WERI-Rb-1 (cell line): Measurements from ENCODE around the gene STK32A.

Experiments
- DNase-seq: peaks from one replicate; pipeline ENCODE4 v3.0.0-alpha.2; 2020
- H3K27ac ChIP-seq: fragments of 250-450 bp; sonication (Bioruptor Pico); 2 replicates; pipeline ENCODE4 v1.5.1; 2020; ENCODE audit warnings: mild to moderate bottlenecking, moderate library complexity
- H3K27me3 ChIP-seq: fragments of 250-450 bp; sonication (Bioruptor Pico); 2 replicates; pipeline ENCODE4 v1.5.1; 2021; ENCODE audit warnings: mild to moderate bottlenecking, low read depth, moderate library complexity; ENCODE audit not compliant: insufficient read depth, severe bottlenecking
- H3K36me3 ChIP-seq: fragments of 250-450 bp; sonication (Bioruptor Pico); 2 replicates; pipeline ENCODE4 v1.5.1; 2020; ENCODE audit warnings: mild to moderate bottlenecking, moderate library complexity
- H3K4me3 ChIP-seq: 2 replicates; pipeline ENCODE4 v1.5.1; 2011; ENCODE audit warnings: low read depth, mild to moderate bottlenecking, control low read depth, low read length
- H3K9me3 ChIP-seq: fragments of 250-450 bp; sonication (Bioruptor Pico); 2 replicates; pipeline ENCODE4 v1.5.1; 2021; ENCODE audit warnings: mild to moderate bottlenecking, moderate library complexity; ENCODE audit not compliant: severe bottlenecking
- CTCF ChIP-seq: IDR thresholded peaks from 2 replicates; pipeline ENCODE4 v1.5.1; 2011; ENCODE audit warnings: low read depth, mild to moderate bottlenecking, control low read depth, inconsistent platforms, low read length

STK32A gene

GRCh38 chr5:147223343-147223742, 11.5 kb upstream of the STK32A start:
- Histone ChIP-seq H3K9me3 (no peaks in the 10 kb centered on the region), H3K27ac (no peak overlapping the region), H3K36me3 (no peaks in the 10 kb centered on the region), H3K27me3 (no peaks in the 10 kb centered on the region), H3K4me3 (no peak overlapping the region)
- no peak for DNase-seq
- TF ChIP-seq CTCF = no peak

- H3K27ac ChIP-seq = no peak overlapping the region
- DNase-seq = peak; percentile 56
- no peaks in the 10 kb centered on the region for H3K27me3 ChIP-seq
- no peak overlapping the region for H3K4me3 ChIP-seq
- no peaks in the 10 kb centered on the region for H3K36me3 ChIP-seq
- no peaks in the 10 kb centered on the region for H3K9me3 ChIP-seq
- peak; percentile 53 for TF ChIP-seq CTCF
Observed at GRCh38 chr5:147223948-147224791, 10.7 kb upstream of the STK32A start.

- TF ChIP-seq CTCF = no peak
- H3K4me3 ChIP-seq = no peak overlapping the region
- H3K27ac ChIP-seq = no peak overlapping the region
- H3K9me3 ChIP-seq = no peaks in the 10 kb centered on the region
- DNase-seq = no peak
- H3K36me3 ChIP-seq = no peaks in the 10 kb centered on the region
- no peaks in the 10 kb centered on the region for H3K27me3 ChIP-seq
Observed at GRCh38 chr5:147225938-147226337, 8.9 kb upstream of the STK32A start.

- no peak overlapping the region for H3K27ac ChIP-seq
- H3K36me3 ChIP-seq = no peaks in the 10 kb centered on the region
- no peak for DNase-seq
- no peak overlapping the region for H3K4me3 ChIP-seq
- TF ChIP-seq CTCF = no peak
- no peaks in the 10 kb centered on the region for H3K9me3 ChIP-seq
- no peaks in the 10 kb centered on the region for H3K27me3 ChIP-seq
Observed at GRCh38 chr5:147226512-147226911, 8.3 kb upstream of the STK32A start.

- Histone ChIP-seq H3K36me3 (no peaks in the 10 kb centered on the region), H3K27me3 (no peaks in the 10 kb centered on the region), H3K27ac (no peak overlapping the region), H3K4me3 (peak overlapping the region; percentile 62), H3K9me3 (no peaks in the 10 kb centered on the region)
- no peak for TF ChIP-seq CTCF
- peak; percentile 19 for DNase-seq
Observed at GRCh38 chr5:147234239-147234824, 494 bp upstream of the STK32A start.
